A549 (cell line): ENCODE data around the gene CCDC50. TPM values are rescaled to one million over a fixed set of nuclear protein-coding genes. Genes with fewer than 3 reads are reported as not detected.
A peak's percentile ranks its signal among the peaks of the same experiment; 100 is the strongest.

ENCODE experiments used
- ATAC-seq, 2 experiments: fragments of 200-7000 bp in 1 of 2; fragments of >200 bp in 1 of 2; cut with Nextera tagmentation in 1 of 2; cut with Tn5 transposase in 1 of 2; 3 replicates each; pipeline versions ENCODE4 v1.8.0 to v1.9.1; 2018 to 2020; ENCODE audit warnings: mild to moderate bottlenecking in 1 of 2, moderate library complexity in 1 of 2
- CTCF ChIA-PET: fragments of 300-600 bp; sonication (Branson Sonifier 250); formaldehyde crosslinking; extraction: SDS; loops from one replicate; lab custom pipeline; 2021; ENCODE audit warnings: antibody characterized with exemption, inconsistent platforms; lab: Yijun Ruan, JAX
- POLR2A ChIA-PET: fragments of 350-600 bp; formaldehyde crosslinking; extraction: SDS; loops from one replicate; lab custom pipeline; 2021; ENCODE audit warnings: antibody characterized with exemption, inconsistent platforms; lab: Yijun Ruan, JAX
- DNase-seq, 2 experiments: peaks; one replicate each; pipeline versions ENCODE4 v3.0.0 to v3.0.0-alpha.2; 2011 to 2016; ENCODE audit warnings: low read depth in 1 of 2, low spot score in 1 of 2
- FAIRE-seq: peaks from 2 replicates; lab custom pipeline; 2011; peaks lifted over from hg19 to GRCh38; lab: Jason Lieb, UNC
- H3K27ac ChIP-seq, 2 experiments: fragments of >200 bp; sonication (Bioruptor Twin); formaldehyde crosslinking; 3 replicates each; pipeline ENCODE4 v1.5.1; 2016 to 2017
- H3K4me1 ChIP-seq: fragments of >200 bp; sonication (Bioruptor Twin); formaldehyde crosslinking; 3 replicates; pipeline ENCODE4 v1.6.1; 2016
- H3K4me2 ChIP-seq: fragments of >200 bp; sonication (Bioruptor Twin); formaldehyde crosslinking; 3 replicates; pipeline ENCODE4 v1.6.1; 2016
- H3K4me3 ChIP-seq: fragments of >200 bp; sonication (Bioruptor Twin); formaldehyde crosslinking; 3 replicates; pipeline ENCODE4 v1.5.1; 2016
- H3K9me3 ChIP-seq: fragments of >200 bp; sonication (Bioruptor Twin); formaldehyde crosslinking; 3 replicates; pipeline ENCODE4 v1.6.1; 2016
- GATA3 ChIP-seq: IDR thresholded peaks from 2 replicates; pipeline ENCODE4 v1.6.1; 2012; ENCODE audit warnings: borderline replicate concordance
- HOXB5 ChIP-seq: fragments of 250-450 bp; sonication (Bioruptor Pico); IDR thresholded peaks from 2 replicates; pipeline ENCODE4 v1.5.0; 2020; ENCODE audit warnings: mild to moderate bottlenecking, moderate library complexity
- JUNB ChIP-seq: fragments of >200 bp; sonication (Bioruptor Twin); formaldehyde crosslinking; IDR thresholded peaks from 2 replicates; pipeline ENCODE4 v1.6.1; 2016
- KDM1A ChIP-seq: fragments of 200-600 bp; sonication (generic); IDR thresholded peaks from 2 replicates; pipeline ENCODE4 v1.6.1; 2016; ENCODE audit warnings: low read depth, mild to moderate bottlenecking
- NR3C1 ChIP-seq: fragments of >200 bp; sonication (Bioruptor Twin); formaldehyde crosslinking; IDR thresholded peaks from 3 replicates; pipeline ENCODE4 v1.6.1; 2017
- RAD21 ChIP-seq, 2 experiments: fragments of >200 bp in 1 of 2; sonication (Bioruptor Twin) in 1 of 2; formaldehyde crosslinking in 1 of 2; IDR thresholded peaks in 1 of 2; conservative IDR thresholded peaks in 1 of 2; 2 replicates in 1 of 2; 3 replicates in 1 of 2; pipeline ENCODE4 v1.6.1; 2012 to 2018; ENCODE audit warnings: inconsistent platforms in 1 of 2
- SMC3 ChIP-seq: fragments of >200 bp; sonication (Bioruptor Twin); formaldehyde crosslinking; IDR thresholded peaks from 3 replicates; pipeline ENCODE4 v1.6.1; 2018; ENCODE audit warnings: inconsistent platforms
- SREBF2 ChIP-seq: fragments of 450-650 bp; IDR thresholded peaks from 2 replicates; pipeline ENCODE4 v1.6.1; 2014; ENCODE audit warnings: mild to moderate bottlenecking, moderate library complexity
- ZC3H11A ChIP-seq: fragments of 450-650 bp; IDR thresholded peaks from 2 replicates; pipeline ENCODE4 v1.6.1; 2014; ENCODE audit warnings: antibody characterized with exemption, mild to moderate bottlenecking
- ZFP36 ChIP-seq: fragments of 450-650 bp; IDR thresholded peaks from 2 replicates; pipeline ENCODE4 v1.6.1; 2014; ENCODE audit warnings: borderline replicate concordance; ENCODE audit not compliant: partially characterized antibody
- WGBS: methylation state at CpG from one replicate; pipeline ENCODE4 v1.1.6; 2017; ENCODE audit errors: missing lambda C conversion rate; 5-methylcytosine and 5-hydroxymethylcytosine counted together
- polyA plus RNA-seq, 4 experiments: library from polyadenylated mRNA; depleted of rRNA in 3 of 4; stranded (reverse); fragments of >200 nt; fragmentation: RNase III in 1 of 4; extraction: RNeasy Plus Mini Kit Qiagen cat#74134 plus additional on column Dnase treatment in 1 of 4; gene quantifications; 2 replicates in 3 of 4; 3 replicates in 1 of 4; pipeline ENCODE4 v1.2.3, GENCODE V29; 2011 to 2017
- TF ChIP-seq, protein P1 (sequence below): IDR thresholded peaks from 2 replicates; pipeline ENCODE4 v1.6.1; 2012
- TF ChIP-seq, protein P2 (sequence below): fragments of >200 bp; sonication (Bioruptor Twin); formaldehyde crosslinking; IDR thresholded peaks from 2 replicates; pipeline ENCODE4 v1.6.1; 2016
- TF ChIP-seq, protein P3 (sequence below): fragments of 250-450 bp; sonication (Bioruptor Pico); IDR thresholded peaks from 2 replicates; pipeline ENCODE4 v1.5.0; 2021; ENCODE audit warnings: mild to moderate bottlenecking, moderate library complexity, borderline replicate concordance
- TF ChIP-seq, protein P4 (sequence below): fragments of >200 bp; sonication (Bioruptor Twin); formaldehyde crosslinking; IDR thresholded peaks from 3 replicates; pipeline ENCODE4 v1.5.1; 2016

The CCDC50 gene
- polyA plus RNA-seq, 2 of the 4 experiments (the other 2 are of a cell fraction), result 20.1 to 43.8 TPM

DNA sequence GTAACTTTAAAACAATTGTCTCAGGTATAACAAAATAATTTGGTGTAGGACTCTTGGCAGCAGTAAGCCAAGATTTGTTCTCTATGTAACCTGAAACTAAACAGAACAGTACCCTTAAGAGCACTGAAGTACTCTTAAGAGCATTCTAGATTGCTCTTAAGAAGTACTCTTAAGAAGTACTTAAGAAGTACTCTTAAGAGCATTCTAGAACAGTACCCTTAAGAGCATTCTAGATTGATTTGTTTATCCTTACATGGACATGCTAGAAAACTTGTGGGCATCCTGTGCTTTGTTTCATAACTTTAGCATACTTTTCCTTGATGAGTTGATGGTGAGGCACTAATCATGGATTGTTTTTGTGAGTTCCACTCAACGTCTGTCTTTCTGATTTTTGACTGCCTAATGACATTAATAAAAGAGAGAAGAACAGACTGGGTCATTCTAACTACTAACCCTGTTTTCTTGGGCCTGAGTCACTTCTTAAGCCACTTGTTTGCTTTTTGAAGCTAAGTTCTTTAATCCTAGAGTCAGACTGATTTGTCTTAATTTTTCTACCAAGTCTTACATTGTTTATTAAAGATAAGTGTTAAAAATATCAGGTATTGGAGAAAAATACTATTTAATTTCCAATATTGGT, 58.4 kb downstream of the CCDC50 start (continued):
- TF ChIP-seq GATA3 (no peak), SREBF2 (no peak), HOXB5 (no peak), NR3C1 (no peak), ZC3H11A (no peak)
- TF ChIP-seq, protein P1, sequence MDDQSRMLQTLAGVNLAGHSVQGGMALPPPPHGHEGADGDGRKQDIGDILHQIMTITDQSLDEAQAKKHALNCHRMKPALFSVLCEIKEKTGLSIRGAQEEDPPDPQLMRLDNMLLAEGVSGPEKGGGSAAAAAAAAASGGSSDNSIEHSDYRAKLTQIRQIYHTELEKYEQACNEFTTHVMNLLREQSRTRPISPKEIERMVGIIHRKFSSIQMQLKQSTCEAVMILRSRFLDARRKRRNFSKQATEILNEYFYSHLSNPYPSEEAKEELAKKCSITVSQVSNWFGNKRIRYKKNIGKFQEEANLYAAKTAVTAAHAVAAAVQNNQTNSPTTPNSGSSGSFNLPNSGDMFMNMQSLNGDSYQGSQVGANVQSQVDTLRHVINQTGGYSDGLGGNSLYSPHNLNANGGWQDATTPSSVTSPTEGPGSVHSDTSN, result no peak

DNA sequence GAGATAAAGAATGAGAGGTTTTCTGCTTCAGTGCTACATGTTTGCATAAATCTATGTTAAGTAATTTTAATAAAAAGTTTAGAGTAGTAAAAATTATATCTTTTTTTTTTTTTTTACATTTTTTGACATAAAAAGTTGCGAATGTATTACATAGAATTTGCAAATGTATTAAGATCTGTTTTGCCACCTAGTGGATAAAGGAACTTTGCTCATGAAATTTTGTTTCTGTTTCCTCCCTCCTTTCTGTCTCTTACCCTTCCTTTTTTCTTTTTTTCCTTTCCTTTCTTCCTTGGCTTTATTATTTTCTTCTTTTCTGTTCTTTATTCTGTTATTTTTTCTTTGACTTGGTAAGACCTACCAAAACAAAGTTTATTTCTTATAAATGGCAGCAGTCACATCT, 59.6 kb downstream of the CCDC50 start:
- no peaks in the 10 kb centered on the region for H3K4me1 ChIP-seq
- no peak overlapping the region for H3K4me2 ChIP-seq
- WGBS, result 94% methylated on average over 1 of the region's 1 CpG
- CTCF ChIA-PET, result no interaction called here
- FAIRE-seq, result no peak
- TF ChIP-seq SMC3 (0 out of 3 replicates have a peak, but pooled peaks have one; percentile 11), KDM1A (no peak), ZFP36 (no peak), NR3C1 (no peak), HOXB5 (no peak), RAD21 (conservative IDR thresholded peaks at IDR 0.05 in 1 of 2, IDR thresholded peaks at IDR 0.05 in 1 of 2) (peak in 1 of 2 experiments; percentile 14; a peak in 1 of 5 replicates)
- TF ChIP-seq, protein P2, sequence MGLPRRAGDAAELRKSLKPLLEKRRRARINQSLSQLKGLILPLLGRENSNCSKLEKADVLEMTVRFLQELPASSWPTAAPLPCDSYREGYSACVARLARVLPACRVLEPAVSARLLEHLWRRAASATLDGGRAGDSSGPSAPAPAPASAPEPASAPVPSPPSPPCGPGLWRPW, result no peak
- TF ChIP-seq, protein P3, sequence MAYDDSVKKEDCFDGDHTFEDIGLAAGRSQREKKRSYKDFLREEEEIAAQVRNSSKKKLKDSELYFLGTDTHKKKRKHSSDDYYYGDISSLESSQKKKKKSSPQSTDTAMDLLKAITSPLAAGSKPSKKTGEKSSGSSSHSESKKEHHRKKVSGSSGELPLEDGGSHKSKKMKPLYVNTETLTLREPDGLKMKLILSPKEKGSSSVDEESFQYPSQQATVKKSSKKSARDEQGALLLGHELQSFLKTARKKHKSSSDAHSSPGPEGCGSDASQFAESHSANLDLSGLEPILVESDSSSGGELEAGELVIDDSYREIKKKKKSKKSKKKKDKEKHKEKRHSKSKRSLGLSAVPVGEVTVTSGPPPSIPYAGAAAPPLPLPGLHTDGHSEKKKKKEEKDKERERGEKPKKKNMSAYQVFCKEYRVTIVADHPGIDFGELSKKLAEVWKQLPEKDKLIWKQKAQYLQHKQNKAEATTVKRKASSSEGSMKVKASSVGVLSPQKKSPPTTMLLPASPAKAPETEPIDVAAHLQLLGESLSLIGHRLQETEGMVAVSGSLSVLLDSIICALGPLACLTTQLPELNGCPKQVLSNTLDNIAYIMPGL (CRISPR knock-in tag), result no peak
- TF ChIP-seq, protein P4, sequence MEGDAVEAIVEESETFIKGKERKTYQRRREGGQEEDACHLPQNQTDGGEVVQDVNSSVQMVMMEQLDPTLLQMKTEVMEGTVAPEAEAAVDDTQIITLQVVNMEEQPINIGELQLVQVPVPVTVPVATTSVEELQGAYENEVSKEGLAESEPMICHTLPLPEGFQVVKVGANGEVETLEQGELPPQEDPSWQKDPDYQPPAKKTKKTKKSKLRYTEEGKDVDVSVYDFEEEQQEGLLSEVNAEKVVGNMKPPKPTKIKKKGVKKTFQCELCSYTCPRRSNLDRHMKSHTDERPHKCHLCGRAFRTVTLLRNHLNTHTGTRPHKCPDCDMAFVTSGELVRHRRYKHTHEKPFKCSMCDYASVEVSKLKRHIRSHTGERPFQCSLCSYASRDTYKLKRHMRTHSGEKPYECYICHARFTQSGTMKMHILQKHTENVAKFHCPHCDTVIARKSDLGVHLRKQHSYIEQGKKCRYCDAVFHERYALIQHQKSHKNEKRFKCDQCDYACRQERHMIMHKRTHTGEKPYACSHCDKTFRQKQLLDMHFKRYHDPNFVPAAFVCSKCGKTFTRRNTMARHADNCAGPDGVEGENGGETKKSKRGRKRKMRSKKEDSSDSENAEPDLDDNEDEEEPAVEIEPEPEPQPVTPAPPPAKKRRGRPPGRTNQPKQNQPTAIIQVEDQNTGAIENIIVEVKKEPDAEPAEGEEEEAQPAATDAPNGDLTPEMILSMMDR, result peak; percentile 23; the same call in 1 of the 3 replicates
- DNase-seq, result no peak
- no peak overlapping the region for H3K27ac ChIP-seq
- no peaks in the 10 kb centered on the region for H3K9me3 ChIP-seq
- POLR2A ChIA-PET, result no interaction called here
- no peak overlapping the region for H3K4me3 ChIP-seq
- ATAC-seq, result no peak

DNA sequence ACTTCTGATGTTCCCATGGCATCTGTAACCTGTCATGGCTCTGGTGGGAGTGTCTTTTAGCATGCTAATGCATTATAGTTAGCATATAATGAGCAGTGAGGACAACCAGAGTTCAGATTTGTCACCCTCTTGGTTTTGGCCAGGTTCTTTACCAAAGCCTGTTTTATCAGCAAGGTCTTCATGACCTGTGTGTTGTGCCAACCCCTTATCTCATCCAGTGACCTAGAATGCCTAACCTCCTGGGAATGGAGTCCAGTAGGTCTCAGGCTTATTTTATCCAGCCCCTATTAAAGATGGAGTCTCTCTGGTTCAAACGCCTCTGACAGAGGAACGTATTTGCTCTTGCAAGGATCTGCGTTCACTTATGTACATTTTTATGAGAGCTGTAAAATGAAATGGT, 61.4 kb downstream of the CCDC50 start:
- CTCF ChIA-PET, result no interaction called here
- no peak for TF ChIP-seq JUNB
- TF ChIP-seq ZC3H11A, result no peak
- no peak for DNase-seq
- 97% methylated on average over 3 of the region's 3 CpGs for WGBS
- Histone ChIP-seq H3K27ac (no peak overlapping the region), H3K9me3 (no peaks in the 10 kb centered on the region), H3K4me1 (no peaks in the 10 kb centered on the region), H3K4me3 (no peak overlapping the region), H3K4me2 (no peak overlapping the region)
- ATAC-seq, result no peak
- no peak for FAIRE-seq
- POLR2A ChIA-PET, result no interaction called here
